GM19099 (cell line): ENCODE measurements around the gene XYLB.

Experiments used
- POLR2A ChIP-seq: IDR thresholded peaks from 3 replicates; pipeline ENCODE4 v1.6.1; 2011; ENCODE audit warnings: low read depth; ENCODE audit not compliant: insufficient read length; ENCODE audit errors: extremely low read depth

The XYLB gene

DNA sequence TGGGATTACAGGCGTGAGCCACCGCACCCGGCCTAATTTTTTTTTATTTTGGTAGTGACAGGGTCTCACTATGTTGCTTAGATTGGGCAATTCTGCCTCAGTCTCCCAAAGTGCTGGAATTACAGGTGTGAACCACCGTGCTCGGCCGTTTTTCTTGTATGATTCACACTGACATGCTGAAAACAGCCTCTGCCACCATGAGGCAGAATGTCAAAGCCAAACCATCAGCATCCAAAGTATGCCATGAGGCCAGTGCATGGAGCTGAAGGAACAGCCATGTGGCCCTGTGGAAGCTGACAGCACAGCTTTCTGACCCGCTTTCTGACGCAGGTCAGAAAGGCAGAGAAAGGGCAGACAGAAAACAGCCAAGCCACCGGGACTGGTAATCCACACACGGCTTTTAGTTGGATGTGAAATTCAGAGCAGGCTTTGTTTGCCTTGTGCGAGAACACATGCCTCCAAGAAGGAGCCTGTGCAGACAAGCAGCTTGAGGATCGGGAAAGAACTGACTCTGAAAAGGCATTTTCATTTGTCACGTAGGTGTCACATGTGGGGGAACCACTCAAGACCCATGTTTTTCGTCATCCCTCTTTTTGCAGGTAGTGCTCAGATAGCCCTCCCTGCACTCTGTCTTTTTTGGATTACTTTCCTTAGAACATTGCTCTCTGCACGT is 25.1 kb downstream of the XYLB start:
- no peak for TF ChIP-seq POLR2A

GRCh38 chr3:38372214-38372601 is 25.6 kb downstream of the XYLB start:
- TF ChIP-seq POLR2A: no peak

- no peak for TF ChIP-seq POLR2A
Observed at GRCh38 chr3:38374221-38374620, 27.6 kb downstream of the XYLB start.

- no peak for TF ChIP-seq POLR2A
Observed at GRCh38 chr3:38375072-38375471, 28.5 kb downstream of the XYLB start.

DNA sequence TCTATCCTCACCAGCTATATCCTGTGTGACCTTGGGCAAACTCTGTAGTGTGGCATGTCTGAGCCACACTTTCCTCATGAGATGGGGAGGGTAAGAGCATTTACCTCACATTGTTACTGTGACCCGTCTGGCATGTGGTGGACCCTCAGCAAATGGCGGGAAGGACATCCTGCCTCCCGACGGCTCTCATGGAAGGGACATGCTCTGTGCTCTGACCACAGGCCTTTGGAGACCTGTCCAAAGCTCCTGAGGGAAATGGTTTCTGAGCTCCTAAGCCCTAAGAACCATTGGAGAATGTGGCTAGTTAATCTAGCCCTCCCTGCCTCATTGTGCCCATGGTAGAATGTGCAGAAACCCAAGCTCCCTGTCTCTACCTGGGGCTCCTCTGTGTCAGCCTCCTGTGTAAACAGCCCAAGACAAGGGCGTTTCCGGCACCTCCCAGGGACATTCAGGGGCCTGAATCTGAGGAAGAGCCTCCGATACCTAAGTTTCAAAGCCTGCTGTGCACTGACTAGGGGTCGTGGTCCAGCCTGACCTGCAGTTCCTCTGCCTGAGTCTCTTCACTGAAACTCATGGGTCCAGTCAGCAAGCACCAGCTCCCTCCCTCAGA is 29.0 kb downstream of the XYLB start:
- TF ChIP-seq POLR2A: no peak

GRCh38 chr3:38376098-38376816 is 29.7 kb downstream of the XYLB start:
- no peak for TF ChIP-seq POLR2A

- TF ChIP-seq POLR2A: no peak
Observed at GRCh38 chr3:38379201-38379770, 32.7 kb downstream of the XYLB start.

DNA sequence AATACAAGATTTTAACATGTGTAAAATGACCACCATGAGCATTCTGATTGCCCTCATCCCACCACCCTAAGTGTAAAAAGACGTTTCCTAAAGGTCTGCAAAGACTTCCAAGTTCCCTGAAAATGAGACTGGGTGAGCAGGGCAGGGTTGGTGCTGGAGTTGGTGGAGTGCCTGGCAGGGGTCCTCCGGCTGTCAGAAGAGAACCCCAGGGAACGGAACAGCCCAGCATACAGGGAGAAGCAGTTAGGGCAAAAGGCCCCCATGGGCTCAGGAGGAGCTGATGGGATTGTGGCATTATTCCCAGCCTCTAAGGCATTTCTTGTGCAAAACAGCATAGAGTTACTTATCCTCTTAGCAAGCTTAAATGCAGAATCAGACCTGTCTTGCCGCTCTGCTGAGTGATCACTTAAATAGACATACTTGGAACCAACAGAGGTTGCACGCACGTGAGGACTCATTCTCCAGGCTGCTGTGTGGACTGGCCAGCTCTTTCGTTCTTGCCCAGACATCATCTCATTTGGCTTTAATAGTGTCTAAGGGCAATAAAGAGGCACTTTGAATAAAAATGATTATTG is 36.0 kb downstream of the XYLB start:
- TF ChIP-seq POLR2A: no peak

GRCh38 chr3:38383156-38383875 is 36.7 kb downstream of the XYLB start:
- no peak for TF ChIP-seq POLR2A

DNA sequence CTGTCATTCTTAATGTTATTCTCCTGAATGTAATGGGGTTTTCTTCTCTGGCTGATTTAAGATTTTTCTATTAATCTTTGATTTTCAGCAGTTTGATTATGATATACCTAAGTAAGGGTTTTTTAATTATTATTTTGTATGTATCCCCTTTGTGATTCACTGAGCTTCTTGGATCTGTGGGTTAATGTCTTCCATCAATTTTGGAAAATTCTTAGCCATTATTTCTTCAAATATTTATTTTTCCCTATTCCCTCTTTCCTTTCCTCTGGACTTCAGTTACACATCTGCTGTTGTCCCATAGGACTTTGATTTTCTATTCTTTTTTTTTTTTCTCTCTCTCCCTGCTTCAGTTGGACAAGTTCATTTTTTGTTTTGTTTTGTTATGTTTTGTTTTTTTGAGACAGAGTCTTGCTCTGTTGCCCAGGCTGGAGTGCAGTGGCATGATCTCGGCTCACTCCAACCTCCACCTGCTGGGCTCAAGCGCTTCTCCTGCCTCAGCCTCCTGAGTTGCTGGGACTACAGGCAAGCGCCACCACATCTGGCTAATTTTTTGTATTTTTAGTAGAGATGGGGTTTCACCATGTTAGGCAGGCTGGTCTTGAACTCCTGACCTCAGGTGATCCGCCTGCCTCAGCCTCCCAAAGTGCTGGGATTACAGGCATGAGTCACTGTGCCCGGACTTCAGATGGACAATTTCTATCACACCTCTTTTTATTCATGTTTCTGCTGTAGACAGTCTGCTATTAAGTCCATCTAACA is 40.6 kb downstream of the XYLB start:
- no peak for TF ChIP-seq POLR2A

GRCh38 chr3:38387862-38388261 is 41.3 kb downstream of the XYLB start:
- TF ChIP-seq POLR2A: no peak

GRCh38 chr3:38392604-38393163 is 46.1 kb downstream of the XYLB start:
- no peak for TF ChIP-seq POLR2A

DNA sequence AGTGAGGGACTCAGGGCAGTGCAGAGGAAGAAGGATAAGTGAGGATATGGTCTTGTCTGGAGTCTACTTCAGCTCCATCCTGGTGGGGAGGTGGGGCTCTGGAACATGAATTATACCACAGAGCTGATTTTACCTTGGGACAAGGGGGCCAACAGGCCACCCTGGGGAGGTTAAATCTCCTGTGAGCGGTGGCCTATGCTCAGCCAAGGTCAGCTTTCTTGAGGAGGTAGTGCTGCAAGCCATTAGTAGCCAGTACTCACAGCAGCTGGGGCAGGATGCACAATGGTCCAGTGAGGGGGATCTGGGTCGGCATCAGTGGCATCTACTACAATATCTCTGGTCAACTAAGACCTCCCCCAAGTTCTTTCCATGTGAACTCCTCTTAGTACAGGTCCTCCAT is 49.7 kb downstream of the XYLB start:
- TF ChIP-seq POLR2A: no peak

DNA sequence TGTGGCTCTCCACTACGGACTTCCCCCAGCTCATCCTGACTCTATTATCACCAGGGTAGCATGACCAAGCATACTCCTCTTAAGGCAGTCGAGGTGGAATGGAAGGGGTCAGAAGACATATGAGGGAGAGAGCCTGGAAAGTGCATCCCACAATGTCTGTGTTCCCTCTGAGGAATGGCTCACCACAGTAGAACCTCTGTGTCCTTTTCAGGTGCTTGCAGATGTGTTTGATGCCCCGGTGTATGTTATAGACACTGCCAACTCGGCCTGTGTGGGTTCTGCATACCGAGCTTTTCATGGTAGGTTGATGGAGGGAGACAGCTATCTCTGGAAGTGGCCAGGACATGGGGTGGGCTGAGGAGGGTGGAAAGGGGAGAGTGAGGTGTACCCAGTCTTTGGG is 50.3 kb downstream of the XYLB start:
- TF ChIP-seq POLR2A: no peak
